T-helper 2 cell treated with Interferon-gamma antibody and Interleukin-4, amounts not matched to agents 5 μg/mL and 100 μg/mL, for 36 hours (primary cell): ENCODE measurements around the gene MARCHF11.

Source experiments
- DNase-seq: peaks from one replicate; pipeline ENCODE4 v3.0.0; 2021; ENCODE audit warnings: low spot score
- H3K27ac Mint-ChIP-seq: one replicate; pipeline ENCODE4 v1.8.0; 2021; ENCODE audit warnings: mild to moderate bottlenecking, mixed read lengths
- H3K27me3 Mint-ChIP-seq: one replicate; pipeline ENCODE4 v1.8.0; 2021; ENCODE audit warnings: low read depth, mixed read lengths
- H3K36me3 Mint-ChIP-seq: one replicate; pipeline ENCODE4 v1.8.0; 2021; ENCODE audit warnings: low read depth, mixed read lengths
- H3K4me1 Mint-ChIP-seq: one replicate; pipeline ENCODE4 v1.8.0; 2021; ENCODE audit warnings: low read depth, mixed read lengths
- H3K4me3 Mint-ChIP-seq: one replicate; pipeline ENCODE4 v1.8.0; 2022; ENCODE audit warnings: mild to moderate bottlenecking, moderate library complexity, mixed read lengths
- H3K9me3 Mint-ChIP-seq: one replicate; pipeline ENCODE4 v1.8.0; 2021; ENCODE audit warnings: mixed read lengths

Gene MARCHF11

DNA sequence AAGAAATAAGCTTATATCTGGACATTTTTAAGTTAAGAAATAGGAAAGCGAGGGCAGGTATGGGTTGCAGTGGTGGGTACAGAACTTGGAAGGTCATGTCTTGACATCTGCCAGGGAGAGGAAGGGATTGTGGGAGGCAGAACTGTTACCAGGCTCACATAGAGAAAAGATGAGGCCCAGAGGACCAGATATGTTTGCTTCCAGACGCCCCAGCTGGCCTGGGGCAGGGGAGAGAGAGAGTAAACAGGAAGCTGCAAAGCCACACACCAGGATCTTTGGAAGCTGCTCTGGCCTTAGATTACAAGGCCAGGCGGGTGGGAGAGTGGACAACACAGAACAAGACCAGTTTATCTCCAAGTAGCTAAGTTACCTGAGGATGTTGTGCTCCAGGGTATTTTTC is 71.2 kb downstream of the MARCHF11 start:
- no peak for DNase-seq
- Mint-ChIP-seq H3K27ac (no peak overlapping the region), H3K9me3 (peaks cover 27% of the 10 kb centered on the region), H3K4me1 (no peaks in the 10 kb centered on the region), H3K36me3 (no peaks in the 10 kb centered on the region), H3K27me3 (no peaks in the 10 kb centered on the region), H3K4me3 (no peak overlapping the region)

DNA sequence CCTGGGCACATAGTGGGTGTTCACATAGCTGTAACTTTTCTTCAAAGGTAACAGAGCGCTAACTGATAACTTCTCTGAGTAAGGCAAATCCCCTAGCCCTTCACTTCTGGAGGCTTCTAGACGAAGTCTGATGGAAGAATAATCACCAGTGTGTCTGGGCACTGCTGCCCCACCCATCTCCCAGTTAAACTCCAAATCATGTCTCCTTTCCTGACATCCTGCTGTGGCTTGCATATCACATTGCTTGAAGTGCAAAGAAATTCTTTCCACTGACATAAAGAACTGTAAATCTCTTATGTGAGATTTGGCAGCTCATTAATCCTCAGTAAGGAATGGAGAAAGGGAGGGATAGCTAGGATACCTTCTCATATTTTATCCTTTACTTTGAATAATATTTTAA is 74.6 kb downstream of the MARCHF11 start:
- Mint-ChIP-seq H3K9me3 (peaks cover 13% of the 10 kb centered on the region), H3K27me3 (no peaks in the 10 kb centered on the region), H3K4me1 (no peaks in the 10 kb centered on the region), H3K36me3 (no peaks in the 10 kb centered on the region), H3K27ac (no peak overlapping the region), H3K4me3 (no peak overlapping the region)
- DNase-seq = no peak

DNA sequence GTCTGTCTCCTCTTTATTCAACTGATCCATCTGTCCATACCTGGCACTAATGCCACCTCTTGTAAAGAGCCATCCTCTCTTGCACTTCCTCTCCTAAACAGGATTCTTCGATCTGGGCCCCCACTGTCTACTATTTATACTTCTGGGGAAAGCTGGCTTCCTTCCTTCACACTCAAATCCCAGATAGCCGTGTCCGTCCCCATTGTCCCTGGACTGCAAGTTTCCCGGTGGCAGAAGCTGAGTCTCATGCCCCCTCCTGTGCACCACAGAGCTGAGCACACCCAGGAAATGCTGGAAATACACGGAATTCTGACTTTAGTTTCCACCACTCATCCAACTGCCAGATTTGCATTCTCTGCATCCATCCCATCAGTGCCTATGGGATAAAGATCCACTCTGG is 84.0 kb downstream of the MARCHF11 start:
- no peak for DNase-seq
- H3K36me3 Mint-ChIP-seq = no peaks in the 10 kb centered on the region
- H3K27ac Mint-ChIP-seq = no peak overlapping the region
- no peaks in the 10 kb centered on the region for H3K9me3 Mint-ChIP-seq
- H3K4me3 Mint-ChIP-seq = no peak overlapping the region
- no peaks in the 10 kb centered on the region for H3K4me1 Mint-ChIP-seq
- H3K27me3 Mint-ChIP-seq = no peaks in the 10 kb centered on the region

DNA sequence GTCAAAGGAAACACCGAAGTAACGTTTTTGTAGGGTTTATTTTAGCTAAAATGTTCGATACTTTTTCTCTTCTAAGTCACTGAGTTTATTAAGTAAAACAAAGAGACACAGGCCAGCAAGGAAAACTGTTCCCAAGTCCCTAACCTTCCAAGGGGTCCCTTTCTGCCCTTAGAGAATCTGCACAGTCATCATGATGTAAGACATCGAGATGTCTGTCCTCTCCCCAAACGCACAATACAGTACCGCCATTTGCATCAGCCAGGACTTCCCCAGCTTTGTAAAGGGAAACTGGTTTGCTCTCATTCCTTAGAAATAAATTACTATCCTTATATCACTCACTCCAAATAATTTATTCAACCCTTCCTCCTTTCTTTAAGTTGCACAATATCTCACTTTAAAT is 89.3 kb downstream of the MARCHF11 start:
- no peak for DNase-seq
- Mint-ChIP-seq H3K27me3 (no peaks in the 10 kb centered on the region), H3K4me1 (no peaks in the 10 kb centered on the region), H3K9me3 (no peaks in the 10 kb centered on the region), H3K36me3 (no peaks in the 10 kb centered on the region), H3K4me3 (no peak overlapping the region), H3K27ac (no peak overlapping the region)

DNA sequence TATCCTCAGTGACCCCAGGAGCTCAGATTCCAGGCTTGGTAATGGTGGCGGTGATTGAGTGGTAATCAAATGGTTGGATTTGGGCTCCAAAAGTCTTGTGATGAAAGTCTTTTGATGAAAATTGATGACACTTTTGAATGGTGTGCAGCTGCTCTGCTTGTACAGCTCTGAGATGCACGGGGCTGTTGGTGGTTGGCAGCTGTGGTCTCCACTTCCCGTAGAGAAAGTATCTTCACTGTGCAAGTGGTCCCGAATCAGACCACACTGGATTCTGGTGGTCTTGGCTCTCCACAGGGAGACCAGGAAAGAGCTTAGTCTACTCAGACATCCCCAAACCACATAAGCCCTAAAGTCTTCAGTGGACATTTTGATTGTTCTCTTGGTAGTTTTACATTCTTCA is 96.6 kb downstream of the MARCHF11 start:
- no peaks in the 10 kb centered on the region for H3K36me3 Mint-ChIP-seq
- DNase-seq = no peak
- no peaks in the 10 kb centered on the region for H3K27me3 Mint-ChIP-seq
- H3K4me1 Mint-ChIP-seq = no peaks in the 10 kb centered on the region
- no peak overlapping the region for H3K4me3 Mint-ChIP-seq
- H3K9me3 Mint-ChIP-seq = peaks cover 9% of the 10 kb centered on the region
- H3K27ac Mint-ChIP-seq = no peak overlapping the region

DNA sequence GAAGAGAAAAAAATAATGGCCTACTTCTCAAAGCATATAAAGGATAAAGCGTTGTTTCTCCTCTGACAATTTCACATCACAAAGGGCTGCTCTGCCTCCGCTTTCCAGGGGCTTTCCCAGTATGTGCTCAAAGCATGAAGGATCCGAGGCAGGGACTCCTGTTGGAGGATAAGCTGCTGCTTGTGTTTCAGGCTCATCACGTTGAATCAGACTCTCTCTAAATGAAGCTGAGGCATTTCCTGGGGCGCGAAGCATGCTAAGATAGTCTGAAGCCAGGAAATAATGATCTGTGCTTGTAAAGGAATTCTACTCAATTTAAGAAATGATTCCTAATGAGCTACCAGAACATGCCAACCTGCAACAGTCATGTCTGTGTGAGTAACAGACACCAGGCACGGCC is 97.5 kb downstream of the MARCHF11 start:
- Mint-ChIP-seq H3K9me3 (peaks cover 9% of the 10 kb centered on the region), H3K4me1 (no peaks in the 10 kb centered on the region), H3K27ac (no peak overlapping the region), H3K27me3 (no peaks in the 10 kb centered on the region), H3K36me3 (no peaks in the 10 kb centered on the region), H3K4me3 (no peak overlapping the region)
- no peak for DNase-seq

DNA sequence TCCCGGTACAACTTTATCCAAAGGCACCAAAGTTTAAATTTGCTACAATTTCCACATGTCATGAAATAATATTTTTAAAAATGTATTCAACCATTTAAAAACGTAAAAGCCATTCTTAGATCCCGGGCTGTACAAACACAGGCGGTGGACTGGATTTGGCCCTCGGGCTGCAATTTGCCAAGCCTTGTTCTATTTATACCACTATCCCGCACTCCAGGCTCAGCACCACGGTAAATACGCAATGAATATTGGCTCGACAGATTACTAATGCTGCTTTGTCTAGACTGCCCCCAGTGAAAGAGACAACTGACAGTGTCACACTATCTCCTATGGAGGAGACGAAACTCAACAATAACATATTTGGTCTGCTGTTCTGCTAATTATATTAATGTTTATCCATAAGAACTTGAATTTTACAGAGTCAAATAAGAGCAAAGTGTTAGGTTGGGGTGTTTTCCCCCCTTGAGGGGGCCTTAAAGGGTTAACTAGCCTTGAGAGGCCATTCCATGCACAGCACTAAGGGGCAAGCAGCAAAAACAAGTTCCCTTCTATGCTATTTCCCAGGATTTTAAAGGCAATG is 98.1 kb downstream of the MARCHF11 start:
- DNase-seq = no peak
- Mint-ChIP-seq H3K4me1 (no peaks in the 10 kb centered on the region), H3K36me3 (no peaks in the 10 kb centered on the region), H3K27ac (no peak overlapping the region), H3K9me3 (peaks cover 9% of the 10 kb centered on the region), H3K27me3 (no peaks in the 10 kb centered on the region), H3K4me3 (no peak overlapping the region)

DNA sequence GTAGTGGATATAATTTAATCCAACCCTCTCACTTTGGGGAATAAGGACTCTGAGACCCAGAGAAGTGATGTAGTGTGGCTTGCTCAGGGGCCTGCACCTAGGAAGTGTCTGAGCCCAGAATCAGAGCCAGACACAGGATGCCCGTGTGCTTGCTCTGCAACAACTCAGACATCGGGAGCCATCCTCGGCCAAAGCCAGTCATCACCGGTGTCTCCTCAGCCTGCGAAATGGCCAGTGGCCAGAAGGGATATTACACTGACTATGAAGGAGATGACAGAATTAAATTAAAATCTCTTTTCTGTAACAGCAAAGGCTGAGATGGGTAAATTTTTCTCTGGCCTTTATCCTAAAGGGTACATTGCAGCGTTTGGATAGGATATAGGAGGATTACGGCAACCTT is 102.9 kb downstream of the MARCHF11 start:
- no peak for DNase-seq
- H3K27me3 Mint-ChIP-seq = no peaks in the 10 kb centered on the region
- H3K4me1 Mint-ChIP-seq = peaks cover 2% of the 10 kb centered on the region
- no peak overlapping the region for H3K27ac Mint-ChIP-seq
- no peaks in the 10 kb centered on the region for H3K36me3 Mint-ChIP-seq
- H3K9me3 Mint-ChIP-seq = peaks cover 9% of the 10 kb centered on the region
- no peak overlapping the region for H3K4me3 Mint-ChIP-seq

DNA sequence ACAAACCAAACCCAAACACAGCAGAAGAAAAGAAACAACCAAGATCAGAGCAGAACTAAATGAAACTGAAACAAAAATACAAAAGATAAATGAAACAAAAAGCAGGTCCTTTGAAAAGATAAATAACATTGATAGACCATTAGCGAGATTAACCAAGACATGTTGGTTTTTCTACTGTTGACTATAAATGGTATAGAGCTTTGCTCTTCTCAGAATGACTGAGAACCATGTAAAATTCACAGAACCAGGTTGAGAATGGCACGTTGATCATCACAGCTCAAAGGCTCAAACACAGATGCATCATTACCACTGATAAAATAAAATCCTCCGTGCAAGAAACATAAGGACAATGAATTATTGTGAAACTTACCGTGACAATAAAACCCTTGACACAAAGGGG is 105.2 kb downstream of the MARCHF11 start:
- Mint-ChIP-seq H3K4me1 (peaks cover 2% of the 10 kb centered on the region), H3K27me3 (no peaks in the 10 kb centered on the region), H3K9me3 (peaks cover 2% of the 10 kb centered on the region), H3K27ac (no peak overlapping the region), H3K36me3 (no peaks in the 10 kb centered on the region), H3K4me3 (no peak overlapping the region)
- no peak for DNase-seq

DNA sequence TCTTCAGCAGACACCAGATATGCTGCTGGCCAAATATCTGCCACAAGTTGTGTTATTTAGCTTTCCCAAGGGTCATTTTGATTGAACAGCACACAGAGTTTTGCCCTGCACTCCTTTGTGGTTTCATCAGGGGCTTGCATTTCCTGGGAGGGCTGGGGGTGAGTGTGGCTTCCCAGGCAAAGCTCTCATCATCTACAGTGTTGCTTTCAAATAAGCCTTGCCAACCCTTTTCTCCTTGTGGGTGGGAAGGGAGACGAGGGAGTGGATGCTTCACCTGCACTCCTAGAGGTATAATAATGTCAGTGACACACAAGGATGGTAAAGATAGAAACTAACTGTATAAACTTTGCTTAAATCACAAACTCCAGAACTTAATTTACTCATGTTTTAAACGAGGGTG is 107.0 kb downstream of the MARCHF11 start:
- Mint-ChIP-seq H3K27ac (no peak overlapping the region), H3K36me3 (no peaks in the 10 kb centered on the region), H3K9me3 (peaks cover 11% of the 10 kb centered on the region), H3K4me1 (peaks cover 2% of the 10 kb centered on the region), H3K4me3 (no peak overlapping the region), H3K27me3 (no peaks in the 10 kb centered on the region)
- no peak for DNase-seq

DNA sequence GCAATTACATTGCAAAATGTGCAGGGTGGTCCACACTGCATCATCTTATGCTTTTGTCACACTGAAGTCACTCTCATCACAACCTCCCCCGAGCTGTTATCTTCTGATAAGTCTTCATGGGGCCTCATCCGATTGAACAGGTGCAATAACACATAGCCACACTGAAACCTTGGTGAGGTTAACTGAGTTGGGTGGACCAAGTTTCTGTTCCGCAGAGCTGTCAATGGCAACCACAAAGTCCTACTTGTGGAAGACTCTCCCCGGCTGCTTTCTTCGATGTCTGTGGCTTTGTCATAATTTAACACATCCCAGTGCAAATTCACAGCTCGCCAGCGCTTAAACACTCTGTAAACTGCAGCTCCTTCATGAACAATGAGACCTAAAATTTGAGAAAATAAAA is 112.2 kb downstream of the MARCHF11 start:
- H3K4me1 Mint-ChIP-seq = no peaks in the 10 kb centered on the region
- no peaks in the 10 kb centered on the region for H3K36me3 Mint-ChIP-seq
- H3K9me3 Mint-ChIP-seq = peaks cover 26% of the 10 kb centered on the region
- no peak for DNase-seq
- no peak overlapping the region for H3K4me3 Mint-ChIP-seq
- H3K27me3 Mint-ChIP-seq = no peaks in the 10 kb centered on the region
- no peak overlapping the region for H3K27ac Mint-ChIP-seq

DNA sequence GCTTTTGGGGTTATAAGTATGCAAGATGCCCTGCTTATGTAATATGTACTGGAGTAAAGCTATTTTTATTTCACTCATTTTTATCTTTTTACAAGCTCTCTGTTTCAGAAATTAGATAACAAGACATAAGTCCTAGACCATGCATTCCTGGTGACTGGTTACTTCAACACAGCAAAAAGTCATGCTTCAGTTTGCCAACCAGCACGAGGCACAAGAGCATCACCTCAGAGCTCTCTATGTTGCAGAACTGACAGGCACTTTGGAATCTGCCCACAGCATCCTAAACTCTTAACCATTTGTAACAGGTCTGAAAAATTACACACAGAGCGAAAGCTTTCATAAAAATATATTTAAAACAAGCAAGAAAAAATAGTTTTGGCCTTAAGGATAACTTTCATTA is 112.8 kb downstream of the MARCHF11 start:
- no peaks in the 10 kb centered on the region for H3K36me3 Mint-ChIP-seq
- H3K27ac Mint-ChIP-seq = no peak overlapping the region
- peaks cover 26% of the 10 kb centered on the region for H3K9me3 Mint-ChIP-seq
- no peak overlapping the region for H3K4me3 Mint-ChIP-seq
- H3K4me1 Mint-ChIP-seq = no peaks in the 10 kb centered on the region
- DNase-seq = no peak
- no peaks in the 10 kb centered on the region for H3K27me3 Mint-ChIP-seq

DNA sequence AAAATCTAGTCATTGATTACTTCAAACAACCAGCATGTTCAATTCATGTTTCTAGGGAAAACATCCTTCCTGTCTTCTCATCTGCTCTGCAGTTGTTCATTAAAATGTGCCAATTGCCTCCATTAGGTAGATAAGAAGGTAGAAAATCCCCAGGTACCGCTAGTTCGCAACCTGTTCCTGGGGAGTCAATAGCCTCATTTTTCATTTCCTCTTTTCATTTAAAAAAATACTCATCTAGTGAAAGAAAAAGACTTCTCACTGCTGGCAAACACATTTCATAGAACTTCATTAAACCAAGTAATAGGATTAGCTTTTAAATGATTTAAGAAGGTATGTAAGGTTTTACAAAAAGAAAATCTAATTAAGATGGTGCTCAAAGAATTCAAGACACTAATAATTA is 113.3 kb downstream of the MARCHF11 start:
- Mint-ChIP-seq H3K4me3 (no peak overlapping the region), H3K27ac (no peak overlapping the region)

DNA sequence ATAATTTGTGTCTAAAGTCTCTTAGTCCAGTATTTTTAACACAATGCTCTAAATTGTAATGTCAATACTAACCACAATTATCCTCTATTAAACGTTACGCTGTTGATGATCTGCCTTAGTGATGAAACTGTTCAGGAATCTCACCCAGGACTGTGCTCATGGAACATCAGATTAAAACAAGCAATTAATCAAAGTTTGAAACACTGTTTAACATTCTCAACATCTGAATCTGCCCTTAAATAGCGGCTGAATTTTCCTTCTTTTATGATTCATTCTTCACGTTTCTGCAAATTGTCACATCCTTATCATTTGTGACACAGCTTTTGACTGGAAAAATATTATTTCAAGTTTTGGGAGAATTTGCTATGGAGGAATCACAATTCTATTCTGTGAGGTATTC is 113.8 kb downstream of the MARCHF11 start:
- H3K4me3 Mint-ChIP-seq = no peak overlapping the region

More for the DNA sequence above, 113.3 kb downstream of the MARCHF11 start:
- Mint-ChIP-seq H3K4me1 (no peaks in the 10 kb centered on the region), H3K9me3 (peaks cover 31% of the 10 kb centered on the region), H3K36me3 (no peaks in the 10 kb centered on the region), H3K27me3 (no peaks in the 10 kb centered on the region)
- no peak for DNase-seq

DNA sequence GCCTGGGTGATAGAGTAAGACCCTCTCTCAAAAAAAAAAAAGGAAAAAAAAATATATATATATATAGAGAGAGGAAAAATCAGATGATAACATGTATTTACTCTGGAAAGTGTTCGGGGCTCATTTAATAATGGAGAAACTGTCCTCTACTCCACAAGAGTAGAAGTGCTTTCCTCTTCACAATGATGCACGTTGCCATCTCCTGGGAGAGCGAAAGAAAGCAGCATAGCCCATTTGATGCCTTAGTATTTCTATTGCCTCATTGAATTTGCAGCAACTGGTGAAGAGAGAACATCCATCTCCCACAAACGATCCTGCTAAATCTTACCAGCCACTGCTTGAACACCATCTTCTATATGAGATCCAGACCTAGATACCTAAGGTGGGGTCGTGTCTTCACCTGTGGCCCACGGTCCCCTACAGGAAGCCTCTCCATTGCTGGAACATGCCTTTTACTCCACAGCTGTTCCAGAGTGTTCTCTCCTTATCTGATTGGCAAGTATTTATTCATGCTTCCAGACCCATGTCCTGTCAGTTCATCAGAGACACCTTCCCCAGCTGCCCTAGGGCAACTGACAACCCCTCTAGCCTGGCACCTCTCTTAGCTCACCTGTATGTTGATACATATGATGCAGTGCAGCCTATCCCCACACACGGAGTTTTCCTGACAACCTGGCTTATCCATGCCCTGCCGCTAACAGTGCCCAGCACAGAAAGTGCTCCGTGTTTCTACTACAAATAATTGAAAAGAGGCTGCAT is 115.3 kb downstream of the MARCHF11 start:
- Mint-ChIP-seq H3K4me1 (no peaks in the 10 kb centered on the region), H3K9me3 (peaks cover 34% of the 10 kb centered on the region), H3K27ac (no peak overlapping the region), H3K27me3 (no peaks in the 10 kb centered on the region), H3K4me3 (no peak overlapping the region), H3K36me3 (no peaks in the 10 kb centered on the region)
- no peak for DNase-seq

More for the DNA sequence above, 113.8 kb downstream of the MARCHF11 start:
- H3K4me1 Mint-ChIP-seq = no peaks in the 10 kb centered on the region
- DNase-seq = no peak
- peaks cover 32% of the 10 kb centered on the region for H3K9me3 Mint-ChIP-seq
- H3K27me3 Mint-ChIP-seq = no peaks in the 10 kb centered on the region
- H3K36me3 Mint-ChIP-seq = no peaks in the 10 kb centered on the region
- H3K27ac Mint-ChIP-seq = no peak overlapping the region
